CMK (cell line): ENCODE data around the gene VEPH1.

Source experiments
- DNase-seq: peaks from one replicate; pipeline ENCODE4 v3.0.0-alpha.2; 2010; ENCODE audit warnings: low read depth

VEPH1 gene

GRCh38 chr3:157301755-157302154 is 201.5 kb downstream of the VEPH1 start:
- DNase-seq: no peak

GRCh38 chr3:157300981-157301663 is 202.1 kb downstream of the VEPH1 start:
- DNase-seq: no peak

GRCh38 chr3:157300094-157300493 is 203.1 kb downstream of the VEPH1 start:
- no peak for DNase-seq

GRCh38 chr3:157297328-157297915 is 205.8 kb downstream of the VEPH1 start:
- DNase-seq: no peak

GRCh38 chr3:157294953-157295352 is 208.3 kb downstream of the VEPH1 start:
- no peak for DNase-seq

- no peak for DNase-seq
Observed at GRCh38 chr3:157294491-157294890, 208.7 kb downstream of the VEPH1 start.

GRCh38 chr3:157290766-157291165 is 212.4 kb downstream of the VEPH1 start:
- DNase-seq: no peak

- DNase-seq: no peak
Observed at GRCh38 chr3:157285966-157286365, 217.2 kb downstream of the VEPH1 start.

GRCh38 chr3:157285141-157285540 is 218.1 kb downstream of the VEPH1 start:
- no peak for DNase-seq

GRCh38 chr3:157284688-157285087 is 218.5 kb downstream of the VEPH1 start:
- DNase-seq: no peak

- no peak for DNase-seq
Observed at GRCh38 chr3:157282261-157283191, 220.7 kb downstream of the VEPH1 start.

- no peak for DNase-seq
Observed at GRCh38 chr3:157280786-157281185, 222.4 kb downstream of the VEPH1 start.

- DNase-seq: no peak
Observed at GRCh38 chr3:157280354-157280753, 222.9 kb downstream of the VEPH1 start.

- no peak for DNase-seq
Observed at GRCh38 chr3:157279237-157279636, 224.0 kb downstream of the VEPH1 start.

GRCh38 chr3:157276801-157277200 is 226.4 kb downstream of the VEPH1 start:
- no peak for DNase-seq

- no peak for DNase-seq
Observed at GRCh38 chr3:157275832-157276231, 227.4 kb downstream of the VEPH1 start.

- no peak for DNase-seq
Observed at GRCh38 chr3:157274644-157275137, 228.5 kb downstream of the VEPH1 start.

GRCh38 chr3:157271283-157271882 is 231.8 kb downstream of the VEPH1 start:
- no peak for DNase-seq

GRCh38 chr3:157268026-157268425 is 235.2 kb downstream of the VEPH1 start:
- DNase-seq: no peak

- DNase-seq: no peak
Observed at GRCh38 chr3:157265931-157266330, 237.3 kb downstream of the VEPH1 start.

GRCh38 chr3:157263027-157263426 is 240.2 kb downstream of the VEPH1 start:
- no peak for DNase-seq

- DNase-seq: no peak
Observed at GRCh38 chr3:157261000-157261399, 242.2 kb downstream of the VEPH1 start.
